GM10847 (cell line): ENCODE measurements around the gene SP140L.

ENCODE experiments used
- POLR2A ChIP-seq: IDR thresholded peaks from 2 replicates; pipeline ENCODE4 v1.6.1; 2011; ENCODE audit not compliant: insufficient read length; ENCODE audit errors: extremely low read depth

The SP140L gene

DNA sequence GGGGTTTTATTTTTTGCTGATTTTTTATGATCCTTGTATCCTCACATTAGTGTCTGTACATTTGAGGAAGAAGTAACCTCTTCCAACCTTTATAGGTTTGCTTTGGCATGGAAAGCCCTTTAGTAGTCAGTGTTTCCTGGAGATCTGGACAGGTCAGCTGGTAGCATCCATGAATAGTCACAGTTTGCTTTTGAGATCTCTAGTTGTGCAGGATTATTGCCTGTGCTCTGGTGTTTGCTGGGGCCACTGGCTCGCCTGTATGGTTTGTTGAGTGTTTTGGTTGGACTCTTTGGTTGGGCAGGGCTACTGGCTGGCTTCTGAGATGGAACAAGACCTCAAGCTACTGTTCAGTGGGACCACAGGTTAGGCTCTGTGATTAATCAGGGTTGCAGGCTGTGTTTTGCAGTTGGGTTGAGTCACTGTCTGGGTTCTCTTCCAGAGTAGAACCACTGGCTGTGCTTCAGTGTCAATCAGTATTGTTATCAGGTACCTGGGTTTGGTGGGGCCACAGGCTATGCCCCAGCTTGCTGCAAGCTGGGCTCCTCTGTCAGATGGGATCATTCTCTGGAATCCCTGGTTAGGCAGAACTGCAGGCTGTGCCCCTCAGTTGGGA, 20.0 kb downstream of the SP140L start:
- no peak for TF ChIP-seq POLR2A

DNA sequence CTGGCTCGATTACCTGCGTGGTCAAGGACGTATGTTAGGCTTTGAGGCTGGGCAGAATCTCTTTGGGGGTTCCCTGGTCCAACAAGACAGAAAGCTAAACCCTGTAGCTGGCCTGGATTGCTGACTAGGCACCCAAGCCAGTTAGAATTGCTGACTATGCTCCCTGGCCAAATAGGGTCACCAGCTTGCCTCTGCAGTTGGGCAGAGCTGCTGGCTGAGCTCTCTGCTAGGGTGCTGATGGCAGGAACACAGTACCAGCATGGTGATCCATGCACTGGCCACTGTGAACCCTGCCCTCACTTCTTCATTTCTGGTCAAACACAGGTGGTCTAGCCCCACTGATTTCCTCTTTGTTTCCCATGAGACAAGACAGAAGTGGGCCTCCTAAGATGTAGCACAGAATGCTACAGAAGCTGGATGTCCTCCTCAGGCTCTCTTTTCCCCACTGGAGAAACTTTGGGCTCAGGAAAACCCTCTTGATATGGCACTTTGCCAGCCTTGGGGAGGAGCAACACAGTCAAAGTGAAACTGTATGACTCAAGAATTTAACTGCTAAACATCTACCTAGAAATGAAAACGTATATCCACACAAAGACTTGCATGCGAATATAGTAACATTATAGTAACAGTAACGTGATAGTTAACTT, 20.8 kb downstream of the SP140L start:
- no peak for TF ChIP-seq POLR2A

DNA sequence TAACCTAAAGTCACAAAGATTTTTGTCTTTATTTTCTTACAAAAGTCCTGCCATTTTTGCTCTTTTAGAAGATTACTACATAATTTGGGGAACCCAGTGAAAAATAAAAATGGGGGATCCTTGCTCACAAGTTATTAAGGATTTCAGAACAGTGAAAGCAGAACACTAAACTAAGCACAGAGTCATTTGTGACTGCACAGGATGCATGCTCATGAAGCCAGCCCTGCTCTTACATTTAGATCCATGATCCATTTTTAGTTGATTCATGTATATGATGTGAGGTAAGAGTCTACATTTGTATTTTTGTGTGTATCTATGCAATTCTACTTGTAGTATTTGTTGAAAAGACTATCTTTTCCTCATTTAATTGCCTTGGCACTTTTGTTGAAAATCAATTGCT, 21.8 kb downstream of the SP140L start:
- no peak for TF ChIP-seq POLR2A

DNA sequence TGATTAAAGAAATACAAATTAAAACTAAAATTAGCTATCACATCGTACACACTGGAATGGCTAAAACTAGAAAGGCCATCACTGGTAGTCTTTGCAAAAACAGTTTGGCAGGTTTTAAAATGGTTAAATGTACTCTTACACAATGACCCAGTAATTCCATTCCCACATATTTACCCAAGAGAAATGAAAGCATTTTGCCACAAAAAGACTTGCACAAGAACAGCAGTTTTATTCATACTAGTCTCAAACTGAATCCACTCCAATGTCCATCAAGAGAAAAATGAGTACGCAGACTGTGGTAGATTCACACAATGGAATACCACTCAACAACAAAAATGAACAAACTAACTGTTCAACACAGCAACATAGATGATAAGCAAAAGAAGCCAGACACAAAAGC, 29.1 kb downstream of the SP140L start:
- TF ChIP-seq POLR2A, result no peak

DNA sequence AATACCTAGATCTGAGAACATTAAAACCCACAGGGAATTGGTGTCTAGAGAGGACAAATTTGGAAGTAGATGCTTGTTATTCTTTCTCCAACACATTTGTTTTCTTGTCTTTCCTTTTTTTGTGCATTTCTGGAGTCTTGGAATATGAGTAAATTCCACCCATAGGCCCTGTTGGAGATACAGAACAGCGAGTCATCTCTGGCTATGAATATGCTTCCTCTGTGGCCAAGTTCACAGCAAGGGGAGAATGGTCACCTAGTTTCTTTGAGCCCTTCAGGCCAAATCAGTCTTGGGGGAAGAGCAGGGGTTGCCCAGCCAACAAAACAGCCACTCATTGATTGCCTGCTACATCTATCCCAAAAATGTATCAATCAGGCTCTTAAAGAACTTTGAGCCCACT, 31.3 kb downstream of the SP140L start:
- TF ChIP-seq POLR2A, result no peak

DNA sequence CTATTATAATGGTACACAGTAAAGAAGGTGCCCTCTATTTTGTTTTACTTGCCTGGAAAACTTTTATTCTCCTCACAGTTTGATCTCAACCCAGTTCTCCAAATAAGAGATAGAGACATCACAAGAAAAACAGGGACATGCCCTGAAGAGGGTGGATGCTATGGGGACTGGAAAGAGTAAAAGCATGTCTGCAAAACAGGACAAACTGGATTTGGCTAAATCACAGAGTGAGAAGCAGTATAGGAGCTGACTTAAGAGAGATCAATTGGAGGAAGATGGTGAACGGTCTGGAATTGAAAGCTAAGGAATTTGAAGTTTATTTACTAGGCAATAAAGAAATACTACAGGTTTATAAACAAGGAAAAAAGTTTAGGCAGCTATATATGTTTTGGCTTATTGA, 33.0 kb downstream of the SP140L start:
- no peak for TF ChIP-seq POLR2A

DNA sequence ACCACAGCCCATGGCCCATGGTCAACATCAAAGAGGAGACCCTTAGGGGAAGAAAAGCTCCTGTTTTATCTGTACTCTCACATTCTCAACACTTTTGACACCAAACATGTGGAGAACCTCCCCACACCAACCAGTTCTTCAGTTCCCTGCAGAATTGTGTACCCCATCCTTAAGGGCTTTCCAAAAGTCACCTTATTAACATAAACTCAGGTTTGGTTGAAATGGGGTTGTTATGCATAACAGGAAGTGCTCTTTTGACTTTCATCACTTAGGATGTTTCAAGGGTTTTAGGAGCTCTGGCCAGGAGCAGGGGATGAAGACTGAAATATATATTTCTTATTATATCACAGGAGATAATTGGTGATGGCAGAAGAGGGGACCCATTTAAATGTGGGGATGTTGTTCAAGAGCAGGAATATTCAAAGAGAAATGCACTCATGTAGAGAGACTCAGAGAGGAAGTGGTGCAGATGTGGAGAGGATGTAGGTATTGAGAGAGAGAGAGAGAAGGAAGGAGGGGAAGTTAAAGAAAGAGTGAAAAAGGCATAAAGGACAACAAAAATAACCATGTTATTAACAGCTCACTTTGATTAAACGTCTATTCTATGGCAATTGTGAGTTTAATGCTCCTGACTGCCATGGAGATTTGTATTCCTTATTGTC, 35.2 kb downstream of the SP140L start:
- no peak for TF ChIP-seq POLR2A

DNA sequence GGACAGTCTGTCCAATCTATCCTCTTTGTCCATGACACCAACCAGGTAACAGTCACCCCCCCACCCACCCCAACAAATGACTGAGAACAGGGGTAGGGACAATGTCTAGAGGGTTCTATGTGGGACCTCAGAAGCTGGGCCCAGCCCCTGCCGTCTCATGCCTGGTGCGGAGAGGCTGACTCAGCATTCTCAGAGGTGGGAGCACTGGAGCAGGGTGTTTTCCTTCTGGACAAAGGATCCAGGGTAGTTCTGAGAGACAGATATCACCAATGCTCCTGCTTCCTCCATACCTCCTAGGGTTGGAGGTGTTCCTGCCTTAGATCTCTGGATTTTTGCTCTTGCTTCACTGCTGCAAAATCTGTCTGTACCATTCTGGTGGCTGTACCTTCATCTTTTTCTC, 55.1 kb downstream of the SP140L start:
- no peak for TF ChIP-seq POLR2A

DNA sequence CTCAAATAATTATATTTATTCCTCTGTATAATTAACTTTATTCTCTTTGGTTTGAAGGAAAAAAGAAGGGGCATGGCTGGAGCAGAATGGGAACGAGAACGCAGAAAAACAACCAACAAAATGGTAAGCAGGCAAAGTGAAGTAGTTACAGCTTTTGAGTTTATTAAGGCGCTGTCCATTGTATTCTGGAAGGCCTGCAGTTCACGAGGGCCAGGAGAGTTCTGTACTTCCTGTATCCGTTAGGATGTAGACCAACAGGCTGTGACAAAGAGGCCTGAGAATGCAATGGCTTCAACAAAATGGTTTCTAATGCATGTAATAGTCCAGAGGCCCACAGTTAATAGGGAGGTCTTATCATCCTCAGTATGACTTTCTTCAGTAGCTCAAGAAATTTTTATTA, 56.5 kb downstream of the SP140L start:
- no peak for TF ChIP-seq POLR2A

DNA sequence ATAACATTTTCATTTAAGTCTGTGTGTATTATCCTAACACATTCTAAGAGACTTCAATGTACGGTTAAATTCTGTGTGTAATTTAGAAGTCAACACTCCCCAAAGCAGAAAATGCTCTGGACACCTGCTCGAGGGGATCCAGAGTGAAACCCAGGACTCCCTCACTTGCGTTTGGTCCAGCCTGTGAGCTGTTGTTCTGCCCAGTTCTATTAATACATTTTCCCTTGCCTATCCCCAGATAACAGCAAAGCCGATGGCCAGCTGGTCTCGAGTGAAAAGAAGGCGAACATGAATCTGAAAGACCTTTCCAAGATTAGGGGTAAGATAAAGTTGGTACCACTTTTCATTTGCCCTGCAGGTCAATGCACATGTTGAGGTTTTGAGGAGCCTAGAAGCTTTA, 58.0 kb downstream of the SP140L start:
- TF ChIP-seq POLR2A, result no peak

DNA sequence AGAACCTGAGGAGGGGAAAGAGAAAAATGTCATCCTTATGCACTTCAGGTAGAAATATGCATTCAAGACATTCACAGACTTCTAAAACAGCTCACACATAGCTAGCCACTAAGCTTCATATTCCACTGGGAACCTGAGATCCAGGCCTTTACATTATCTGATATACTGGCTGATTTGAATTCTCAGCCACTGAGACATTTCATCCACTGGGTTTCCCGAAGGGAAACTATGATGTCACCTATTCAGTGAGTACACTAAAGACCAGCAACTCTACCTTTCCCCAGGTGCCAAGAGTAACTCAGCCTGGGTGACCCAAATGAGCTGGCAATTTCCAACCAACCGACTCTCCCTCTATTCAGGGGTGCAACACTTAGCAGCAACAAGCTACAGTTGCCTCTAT, 67.3 kb downstream of the SP140L start:
- TF ChIP-seq POLR2A, result no peak

DNA sequence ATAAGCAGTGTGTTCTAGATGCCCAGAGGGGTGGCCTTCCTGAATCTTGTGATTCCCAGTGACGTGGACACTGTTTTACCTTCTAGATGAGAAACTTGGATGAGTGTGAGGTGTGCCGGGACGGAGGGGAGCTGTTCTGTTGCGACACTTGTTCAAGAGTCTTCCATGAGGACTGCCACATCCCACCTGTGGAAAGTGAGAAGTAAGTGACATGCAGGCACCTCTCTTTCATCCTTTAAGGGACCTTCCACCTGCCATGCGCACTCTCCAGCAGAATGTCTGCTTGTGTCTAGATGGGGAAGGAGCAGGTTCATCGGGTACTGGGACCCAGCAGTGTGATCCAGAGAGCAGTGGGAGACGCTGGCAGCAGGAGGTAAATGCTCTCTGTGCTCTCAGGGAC, 73.0 kb downstream of the SP140L start:
- no peak for TF ChIP-seq POLR2A

DNA sequence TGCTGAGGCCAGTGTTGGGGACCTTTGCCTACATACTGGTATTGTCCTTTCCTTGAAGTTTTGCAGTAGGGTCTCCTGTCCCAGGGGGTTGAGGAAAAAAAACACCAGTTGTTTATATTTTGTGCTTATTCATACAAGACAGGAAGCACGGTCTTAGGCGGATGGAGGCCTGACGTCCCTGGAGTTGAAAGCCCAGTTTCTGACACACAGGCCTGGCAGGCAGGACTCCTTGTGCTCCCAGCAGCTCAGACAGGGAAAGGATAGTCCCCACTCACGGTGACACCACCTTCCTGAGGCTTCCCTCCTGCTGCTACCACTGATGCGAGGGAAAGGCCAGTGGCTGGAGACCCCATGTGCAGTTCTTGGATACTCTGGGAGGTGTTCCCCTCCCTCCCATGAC, 73.5 kb downstream of the SP140L start:
- TF ChIP-seq POLR2A, result no peak

DNA sequence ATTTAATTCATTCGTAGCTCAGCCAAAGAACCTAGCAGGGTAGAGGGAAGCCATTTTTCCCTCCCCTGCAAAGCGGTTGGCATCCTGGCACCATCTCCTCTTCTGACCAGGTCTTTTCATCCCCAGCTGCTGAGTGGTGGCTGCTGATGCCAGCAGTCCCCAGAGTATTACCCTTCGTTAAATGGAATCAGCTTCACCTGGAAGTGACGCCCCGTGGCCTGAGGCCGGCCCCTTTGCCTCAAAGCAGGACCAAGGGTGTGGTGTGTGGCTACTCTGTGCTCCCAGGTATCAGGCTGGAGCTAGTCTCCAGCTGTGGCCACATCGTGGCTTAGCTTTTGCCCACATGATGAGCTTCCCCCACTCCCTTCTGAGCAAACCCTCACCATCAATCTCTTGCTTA, 76.8 kb downstream of the SP140L start:
- no peak for TF ChIP-seq POLR2A

DNA sequence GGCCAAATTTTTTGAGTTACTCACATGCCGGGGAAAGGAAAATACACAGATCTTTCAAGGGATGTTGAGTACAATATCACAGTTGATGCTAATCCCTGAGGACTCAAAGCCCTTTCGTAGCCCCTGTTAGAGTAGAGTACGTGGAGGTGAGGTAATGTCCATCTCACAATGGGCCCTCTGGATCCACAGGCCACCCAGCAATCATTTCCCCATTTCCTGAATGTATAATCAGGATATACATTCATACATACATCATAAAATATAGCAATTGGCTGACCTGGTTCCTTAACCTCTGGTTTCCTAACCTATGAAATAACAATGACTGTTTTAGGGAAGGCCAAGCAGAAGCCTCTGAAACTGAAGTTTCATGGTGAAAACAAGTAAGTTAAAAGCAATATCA, 78.8 kb downstream of the SP140L start:
- TF ChIP-seq POLR2A, result no peak

DNA sequence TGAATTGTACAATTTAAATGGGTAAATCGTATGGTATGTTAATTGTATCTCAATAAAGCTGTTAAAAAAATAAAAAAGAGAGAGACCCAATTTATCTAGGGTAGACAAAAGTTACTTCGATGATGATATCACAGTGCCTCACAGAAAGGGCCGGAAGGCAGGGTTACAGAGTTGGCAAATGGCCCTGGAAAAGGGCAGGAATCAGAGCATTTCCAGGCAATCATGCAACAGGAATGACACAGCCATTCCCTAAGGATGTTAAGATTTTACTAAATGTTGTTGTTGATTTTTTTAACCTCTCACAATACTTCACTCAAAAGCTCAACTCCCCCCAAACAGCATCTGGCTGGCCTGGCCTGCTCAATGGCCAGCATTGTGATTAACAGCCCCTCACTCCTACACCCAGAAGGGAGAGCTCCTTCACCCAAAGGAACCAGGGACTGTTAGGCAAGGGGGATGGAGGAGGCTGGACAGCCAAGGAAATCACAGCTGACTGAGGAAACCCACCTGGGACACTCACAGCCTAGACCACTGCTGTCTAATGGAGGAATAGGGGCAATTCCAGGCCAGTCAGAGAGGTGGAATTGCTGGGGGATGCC, 81.3 kb downstream of the SP140L start:
- TF ChIP-seq POLR2A, result no peak

DNA sequence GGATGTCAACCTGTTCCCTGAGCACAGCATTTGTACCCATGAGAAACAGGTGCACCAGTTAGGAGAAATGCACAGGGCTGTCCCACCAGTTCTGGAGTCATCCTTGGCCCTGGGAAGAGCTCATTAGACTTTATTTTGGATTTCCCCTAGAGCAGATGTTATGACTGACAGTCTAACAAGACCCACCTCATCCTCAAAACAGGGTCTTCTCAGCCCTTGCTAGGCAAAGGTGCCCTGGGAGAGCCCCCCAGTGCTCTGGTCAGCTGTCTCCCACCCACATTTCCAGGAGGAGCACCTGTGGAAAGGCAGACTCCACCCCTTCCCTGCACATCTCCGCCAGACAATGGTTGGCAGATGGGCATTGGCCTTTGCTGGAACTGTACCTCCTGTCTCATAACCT, 83.3 kb downstream of the SP140L start:
- TF ChIP-seq POLR2A, result no peak
